GM19324 (cell line): Measurements from ENCODE around the gene TSPAN18.
A peak's percentile ranks its signal among the peaks of the same experiment; 100 is the strongest.

Source experiments
- ATAC-seq: cut with Tn5 transposase; IDR thresholded peaks from one replicate; pipeline ENCODE4 v1.9.1; 2021; ENCODE audit warnings: mild to moderate bottlenecking, moderate library complexity; ENCODE audit not compliant: unreplicated experiment, low FRiP score

The TSPAN18 gene

GRCh38 chr11:44726283-44727113 is at the start of gene TSPAN18:
TSPAN18 (plus strand) TSS chr11:44726962; CDS start chr11:44906417, 179,455 bp downstream.
- ATAC-seq = peak; percentile 49

- no peak for ATAC-seq
Measured at GRCh38 chr11:44680982-44681597, 45.7 kb upstream of the TSPAN18 start.

GRCh38 chr11:44681698-44682097 is 45.1 kb upstream of the TSPAN18 start:
- ATAC-seq = no peak

GRCh38 chr11:44684859-44685281 is 41.9 kb upstream of the TSPAN18 start:
- ATAC-seq = no peak

GRCh38 chr11:44687388-44687787 is 39.4 kb upstream of the TSPAN18 start:
- ATAC-seq = no peak

GRCh38 chr11:44689265-44689664 is 37.5 kb upstream of the TSPAN18 start:
- ATAC-seq = no peak

- no peak for ATAC-seq
Measured at GRCh38 chr11:44690651-44691050, 36.1 kb upstream of the TSPAN18 start.

- no peak for ATAC-seq
Measured at GRCh38 chr11:44692460-44692859, 34.3 kb upstream of the TSPAN18 start.

- ATAC-seq = no peak
Measured at GRCh38 chr11:44693654-44694119, 33.1 kb upstream of the TSPAN18 start.

- ATAC-seq = no peak
Measured at GRCh38 chr11:44694443-44694842, 32.3 kb upstream of the TSPAN18 start.

GRCh38 chr11:44695169-44695833 is 31.5 kb upstream of the TSPAN18 start:
- no peak for ATAC-seq

- no peak for ATAC-seq
Measured at GRCh38 chr11:44698252-44698912, 28.4 kb upstream of the TSPAN18 start.

GRCh38 chr11:44699497-44700408 is 27.0 kb upstream of the TSPAN18 start:
- no peak for ATAC-seq

GRCh38 chr11:44701276-44701675 is 25.5 kb upstream of the TSPAN18 start:
- no peak for ATAC-seq

GRCh38 chr11:44702889-44703288 is 23.9 kb upstream of the TSPAN18 start:
- no peak for ATAC-seq

- no peak for ATAC-seq
Measured at GRCh38 chr11:44707094-44707493, 19.7 kb upstream of the TSPAN18 start.

GRCh38 chr11:44708009-44708408 is 18.8 kb upstream of the TSPAN18 start:
- no peak for ATAC-seq

GRCh38 chr11:44708523-44709280 is 18.1 kb upstream of the TSPAN18 start:
- ATAC-seq = no peak

- no peak for ATAC-seq
Measured at GRCh38 chr11:44709281-44709562, 17.5 kb upstream of the TSPAN18 start.
